Measurements from ENCODE around the gene NMUR1.

The NMUR1 gene

GRCh38 chr2:231526341-231527090 is 3.7 kb downstream of the NMUR1 start:
- DNase-seq (ENCODE audit: low spot score in 2 of 2) (no peak), ATAC-seq (ENCODE audit: low read depth) (no peak)
- Mint-ChIP-seq H3K4me3 (no peak overlapping the region), H3K36me3 (no peaks in the 10 kb centered on the region), H3K9me3 (no peaks in the 10 kb centered on the region), H3K4me1 (peaks cover 7% of the 10 kb centered on the region), H3K27ac (no peak overlapping the region), H3K27me3 (peaks cover 28% of the 10 kb centered on the region)

GRCh38 chr2:231525248-231526163 is 4.7 kb downstream of the NMUR1 start:
- no peak overlapping the region for H3K4me3 Mint-ChIP-seq
- no peaks in the 10 kb centered on the region for H3K36me3 Mint-ChIP-seq
- H3K9me3 Mint-ChIP-seq: no peaks in the 10 kb centered on the region
- DNase-seq (ENCODE audit: low spot score in 2 of 2) (no peak), ATAC-seq (ENCODE audit: low read depth) (no peak)
- no peaks in the 10 kb centered on the region for H3K4me1 Mint-ChIP-seq
- H3K27ac Mint-ChIP-seq: no peak overlapping the region
- peaks cover 21% of the 10 kb centered on the region for H3K27me3 Mint-ChIP-seq

- no peak for DNase-seq (ENCODE audit: low spot score in 2 of 2)
- Mint-ChIP-seq H3K4me1 (no peaks in the 10 kb centered on the region), H3K27me3 (peaks cover 21% of the 10 kb centered on the region), H3K27ac (no peak overlapping the region), H3K36me3 (no peaks in the 10 kb centered on the region), H3K4me3 (no peak overlapping the region), H3K9me3 (no peaks in the 10 kb centered on the region)
- ATAC-seq (ENCODE audit: low read depth): no peak
Measured at GRCh38 chr2:231524477-231525247, 5.6 kb downstream of the NMUR1 start.

- no peaks in the 10 kb centered on the region for H3K9me3 Mint-ChIP-seq
- no peak overlapping the region for H3K4me3 Mint-ChIP-seq
- no peaks in the 10 kb centered on the region for H3K4me1 Mint-ChIP-seq
- H3K27ac Mint-ChIP-seq: no peak overlapping the region
- ATAC-seq (ENCODE audit: low read depth) (no peak), DNase-seq (ENCODE audit: low spot score in 2 of 2) (no peak)
- H3K27me3 Mint-ChIP-seq: peaks cover 17% of the 10 kb centered on the region
- no peaks in the 10 kb centered on the region for H3K36me3 Mint-ChIP-seq
Measured at GRCh38 chr2:231523451-231524285, 6.6 kb downstream of the NMUR1 start.

GRCh38 chr2:231522418-231523180 is 7.6 kb downstream of the NMUR1 start:
- no peaks in the 10 kb centered on the region for H3K9me3 Mint-ChIP-seq
- H3K27me3 Mint-ChIP-seq: peaks cover 7% of the 10 kb centered on the region
- H3K4me1 Mint-ChIP-seq: no peaks in the 10 kb centered on the region
- no peak overlapping the region for H3K4me3 Mint-ChIP-seq
- ATAC-seq (ENCODE audit: low read depth) (no peak), DNase-seq (ENCODE audit: low spot score in 2 of 2) (no peak)
- no peaks in the 10 kb centered on the region for H3K36me3 Mint-ChIP-seq
- no peak overlapping the region for H3K27ac Mint-ChIP-seq

- Mint-ChIP-seq H3K4me1 (no peaks in the 10 kb centered on the region), H3K4me3 (no peak overlapping the region)
- no peak for ATAC-seq (ENCODE audit: low read depth)
Measured at GRCh38 chr2:231521443-231521842, 8.8 kb downstream of the NMUR1 start.

GRCh38 chr2:231519975-231520555 is 10.2 kb downstream of the NMUR1 start:
- Mint-ChIP-seq H3K27me3 (no peaks in the 10 kb centered on the region), H3K4me3 (no peak overlapping the region), H3K4me1 (no peaks in the 10 kb centered on the region), H3K27ac (no peak overlapping the region), H3K9me3 (no peaks in the 10 kb centered on the region), H3K36me3 (no peaks in the 10 kb centered on the region)
- ATAC-seq (ENCODE audit: low read depth) (no peak), DNase-seq (ENCODE audit: low spot score in 2 of 2) (no peak)

More at GRCh38 chr2:231521443-231521842, 8.8 kb downstream of the NMUR1 start:
- no peaks in the 10 kb centered on the region for H3K36me3 Mint-ChIP-seq
- H3K27ac Mint-ChIP-seq: no peak overlapping the region
- peaks cover 5% of the 10 kb centered on the region for H3K27me3 Mint-ChIP-seq
- no peaks in the 10 kb centered on the region for H3K9me3 Mint-ChIP-seq
- no peak for DNase-seq (ENCODE audit: low spot score in 2 of 2)

- no peak overlapping the region for H3K4me3 Mint-ChIP-seq
- peaks cover 3% of the 10 kb centered on the region for H3K4me1 Mint-ChIP-seq
- H3K27me3 Mint-ChIP-seq: no peaks in the 10 kb centered on the region
- H3K27ac Mint-ChIP-seq: no peak overlapping the region
- no peaks in the 10 kb centered on the region for H3K9me3 Mint-ChIP-seq
- ATAC-seq (ENCODE audit: low read depth) (no peak), DNase-seq (ENCODE audit: low spot score in 2 of 2) (no peak)
- no peaks in the 10 kb centered on the region for H3K36me3 Mint-ChIP-seq
Measured at GRCh38 chr2:231518771-231519170, 11.5 kb downstream of the NMUR1 start.

- Mint-ChIP-seq H3K4me1 (peaks cover 6% of the 10 kb centered on the region), H3K27ac (no peak overlapping the region), H3K36me3 (no peaks in the 10 kb centered on the region), H3K9me3 (no peaks in the 10 kb centered on the region), H3K27me3 (no peaks in the 10 kb centered on the region), H3K4me3 (no peak overlapping the region)
- ATAC-seq (ENCODE audit: low read depth): no peak
- DNase-seq (ENCODE audit: low spot score in 2 of 2): no peak
Measured at GRCh38 chr2:231515603-231516002, 14.6 kb downstream of the NMUR1 start.

GRCh38 chr2:231514951-231515297 is 15.3 kb downstream of the NMUR1 start:
- no peaks in the 10 kb centered on the region for H3K9me3 Mint-ChIP-seq
- no peak for ATAC-seq (ENCODE audit: low read depth)

GRCh38 chr2:231514225-231514950 is 15.9 kb downstream of the NMUR1 start:
- Mint-ChIP-seq H3K27ac (peak overlapping the region; percentile 98), H3K4me1 (peaks cover 6% of the 10 kb centered on the region), H3K4me3 (peak overlapping the region; percentile 94), H3K9me3 (no peaks in the 10 kb centered on the region), H3K27me3 (no peaks in the 10 kb centered on the region), H3K36me3 (no peaks in the 10 kb centered on the region)
- DNase-seq (ENCODE audit: low spot score in 2 of 2) (peak; percentile 87 to 97), ATAC-seq (ENCODE audit: low read depth) (peak; percentile 95)

More at GRCh38 chr2:231514951-231515297, 15.3 kb downstream of the NMUR1 start:
- Mint-ChIP-seq H3K4me1 (peaks cover 6% of the 10 kb centered on the region), H3K27me3 (no peaks in the 10 kb centered on the region), H3K36me3 (no peaks in the 10 kb centered on the region), H3K4me3 (peak overlapping the region; percentile 94), H3K27ac (peak overlapping the region; percentile 98)
- DNase-seq (ENCODE audit: low spot score in 2 of 2): no peak

- ATAC-seq (ENCODE audit: low read depth) (no peak), DNase-seq (ENCODE audit: low spot score in 2 of 2) (no peak)
- Mint-ChIP-seq H3K27ac (peak overlapping the region; percentile 98), H3K36me3 (no peaks in the 10 kb centered on the region), H3K4me3 (peak overlapping the region; percentile 94), H3K4me1 (peaks cover 6% of the 10 kb centered on the region), H3K9me3 (no peaks in the 10 kb centered on the region), H3K27me3 (no peaks in the 10 kb centered on the region)
Measured at GRCh38 chr2:231513746-231514224, 16.5 kb downstream of the NMUR1 start.
